Measurements from ENCODE around the gene DENND2D. TPM values are rescaled to one million over a fixed set of nuclear protein-coding genes. Genes with fewer than 3 reads are reported as not detected.

DENND2D gene
- total RNA-seq, 2 donors from 2014 or later = 8.6 to 10.6 TPM

GRCh38 chr1:111147948-111148347 is 52.5 kb downstream of the DENND2D start:
- ATAC-seq = no peak
- intact Hi-C loops (cut with DNase I) = no loop called here
- no peak for DNase-seq

- intact Hi-C loops (cut with DNase I) = no loop called here
- DNase-seq (no peak), ATAC-seq (no peak)
Measured at GRCh38 chr1:111145963-111146768, 54.3 kb downstream of the DENND2D start.

- intact Hi-C loops (cut with DNase I) = no loop called here
Measured at GRCh38 chr1:111145542-111145941, 54.9 kb downstream of the DENND2D start.

GRCh38 chr1:111142356-111142975 is 58.0 kb downstream of the DENND2D start:
- intact Hi-C loops (cut with DNase I) = no loop called here
- ATAC-seq (no peak), DNase-seq (no peak)

More at GRCh38 chr1:111145542-111145941, 54.9 kb downstream of the DENND2D start:
- DNase-seq (no peak), ATAC-seq (no peak)

GRCh38 chr1:111141245-111142220 is 58.9 kb downstream of the DENND2D start:
- ATAC-seq (no peak), DNase-seq (no peak)
- intact Hi-C loops (cut with DNase I) = no loop called here

GRCh38 chr1:111140680-111140967 is 59.8 kb downstream of the DENND2D start:
- no peak for DNase-seq
- peak in 1 of 2 donors; percentile 84 for ATAC-seq
- intact Hi-C loops (cut with DNase I) = no loop called here

- DNase-seq (peak; percentile 99), ATAC-seq (peak; percentile 97 to 98)
- intact Hi-C loops (cut with DNase I) = no loop called here
Measured at GRCh38 chr1:111139956-111140679, 60.3 kb downstream of the DENND2D start, which contains the start of the genes CEPT1 and DRAM2. TSS of gene CEPT1 (plus strand) at chr1:111140223. CDS start at chr1:111147715, 7,492 bp downstream. TSS of gene DRAM2 (minus strand) at chr1:111140093. CDS start at chr1:111131554, 8,539 bp downstream.

- intact Hi-C loops (cut with DNase I) = no loop called here
- ATAC-seq = peak; percentile 60 to 73
- DNase-seq = peak; percentile 29
Measured at GRCh38 chr1:111139324-111139955, 61.0 kb downstream of the DENND2D start.

Other genes starting within 250 kb of the DENND2D start
- 10 to 100 TPM; 14.3 to 15.4 TPM for gene LRIF1, start 236.7 kb downstream of the DENND2D start, total RNA-seq
- gene DRAM2, start 60.6 kb downstream of the DENND2D start, total RNA-seq = 10 to 100 TPM; 43.5 to 44.6 TPM
- gene CEPT1, start 60.4 kb downstream of the DENND2D start, total RNA-seq = 10 to 100 TPM; 15.8 to 17.6 TPM
- 10 to 100 TPM; 11.7 to 36.8 TPM for gene CHI3L2, start 27.1 kb upstream of the DENND2D start, total RNA-seq
- not detected for gene CHIA, start 90.2 kb upstream of the DENND2D start, total RNA-seq
- gene OVGP1, start 227.1 kb upstream of the DENND2D start, total RNA-seq = 1 to 10 TPM in 1 of 2 donors, under 1 TPM in 1; 0.35 to 1.2 TPM
- 10 to 100 TPM; 22.9 to 31.9 TPM for gene WDR77, start 248.6 kb upstream of the DENND2D start, total RNA-seq
- 100 to 1,000 TPM; 458 to 551 TPM for gene ATP5PB, start 248.8 kb upstream of the DENND2D start, total RNA-seq

Measured in left cardiac atrium (tissue), 4 donors.